ENCODE measurements around the gene LRRC71.
A peak's percentile ranks its signal among the peaks of the same experiment; 100 is the strongest.

The LRRC71 gene

DNA sequence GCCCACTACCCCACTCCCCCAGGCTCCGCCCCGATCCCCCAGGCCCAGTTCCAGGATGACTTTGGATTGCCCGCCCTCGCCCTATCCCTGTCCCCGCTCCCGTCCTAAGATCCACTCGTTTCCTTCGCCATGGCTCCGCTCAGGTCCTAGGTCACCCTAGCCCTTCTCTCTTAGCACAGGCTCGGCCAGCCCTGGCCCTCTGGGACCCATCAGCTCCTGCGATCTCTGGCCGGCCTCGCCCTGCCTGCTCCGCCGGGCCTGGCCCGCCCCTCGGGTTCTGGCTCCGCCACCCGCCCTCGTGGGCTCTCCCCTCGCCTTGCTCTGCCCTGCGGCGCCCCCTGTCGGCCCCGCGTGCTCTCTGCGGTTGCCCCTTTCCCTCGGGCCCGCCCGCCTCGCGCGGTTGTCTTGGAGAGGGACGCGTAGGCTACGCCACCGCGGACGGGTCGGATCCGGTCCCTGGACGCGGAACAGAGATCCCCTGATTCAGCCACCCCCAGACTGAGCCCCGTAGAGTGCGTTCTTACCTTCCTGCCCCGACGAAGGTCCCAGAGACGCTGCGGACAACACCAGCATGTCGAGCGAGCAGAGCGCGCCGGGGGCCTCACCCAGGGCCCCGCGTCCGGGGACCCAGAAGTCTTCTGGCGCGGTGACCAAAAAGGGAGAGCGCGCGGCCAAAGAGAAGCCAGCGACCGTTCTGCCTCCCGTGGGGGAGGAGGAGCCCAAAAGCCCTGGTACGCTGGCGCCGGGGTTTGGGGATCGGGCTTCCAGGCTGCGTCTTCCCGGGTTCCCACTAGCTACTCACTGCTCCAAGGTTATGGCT, at the start of gene LRRC71:
LRRC71 (plus strand) TSS at position 400 of the 820 bp plus-strand sequence; CDS start at position 572, 172 bp downstream.
- TF ChIP-seq, protein P1, sequence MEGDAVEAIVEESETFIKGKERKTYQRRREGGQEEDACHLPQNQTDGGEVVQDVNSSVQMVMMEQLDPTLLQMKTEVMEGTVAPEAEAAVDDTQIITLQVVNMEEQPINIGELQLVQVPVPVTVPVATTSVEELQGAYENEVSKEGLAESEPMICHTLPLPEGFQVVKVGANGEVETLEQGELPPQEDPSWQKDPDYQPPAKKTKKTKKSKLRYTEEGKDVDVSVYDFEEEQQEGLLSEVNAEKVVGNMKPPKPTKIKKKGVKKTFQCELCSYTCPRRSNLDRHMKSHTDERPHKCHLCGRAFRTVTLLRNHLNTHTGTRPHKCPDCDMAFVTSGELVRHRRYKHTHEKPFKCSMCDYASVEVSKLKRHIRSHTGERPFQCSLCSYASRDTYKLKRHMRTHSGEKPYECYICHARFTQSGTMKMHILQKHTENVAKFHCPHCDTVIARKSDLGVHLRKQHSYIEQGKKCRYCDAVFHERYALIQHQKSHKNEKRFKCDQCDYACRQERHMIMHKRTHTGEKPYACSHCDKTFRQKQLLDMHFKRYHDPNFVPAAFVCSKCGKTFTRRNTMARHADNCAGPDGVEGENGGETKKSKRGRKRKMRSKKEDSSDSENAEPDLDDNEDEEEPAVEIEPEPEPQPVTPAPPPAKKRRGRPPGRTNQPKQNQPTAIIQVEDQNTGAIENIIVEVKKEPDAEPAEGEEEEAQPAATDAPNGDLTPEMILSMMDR (conservative IDR thresholded peaks at IDR 0.05) = peak; percentile 67
- H3K27ac ChIP-seq = no peak within 1 kb of the TSS

DNA sequence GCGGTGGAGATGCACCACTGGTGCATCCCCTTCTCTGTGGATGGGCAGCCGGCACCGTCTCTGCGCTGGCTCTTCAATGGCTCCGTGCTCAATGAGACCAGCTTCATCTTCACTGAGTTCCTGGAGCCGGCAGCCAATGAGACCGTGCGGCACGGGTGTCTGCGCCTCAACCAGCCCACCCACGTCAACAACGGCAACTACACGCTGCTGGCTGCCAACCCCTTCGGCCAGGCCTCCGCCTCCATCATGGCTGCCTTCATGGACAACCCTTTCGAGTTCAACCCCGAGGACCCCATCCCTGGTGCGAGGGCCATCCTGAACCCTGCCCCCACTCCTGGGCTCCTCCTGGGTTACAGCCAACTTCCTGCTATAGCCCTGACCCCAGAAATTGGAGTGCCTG, 46.8 kb upstream of the LRRC71 start:
- no peak overlapping the region for H3K27ac ChIP-seq
- TF ChIP-seq, protein P1 (conservative IDR thresholded peaks at IDR 0.05) = no peak

DNA sequence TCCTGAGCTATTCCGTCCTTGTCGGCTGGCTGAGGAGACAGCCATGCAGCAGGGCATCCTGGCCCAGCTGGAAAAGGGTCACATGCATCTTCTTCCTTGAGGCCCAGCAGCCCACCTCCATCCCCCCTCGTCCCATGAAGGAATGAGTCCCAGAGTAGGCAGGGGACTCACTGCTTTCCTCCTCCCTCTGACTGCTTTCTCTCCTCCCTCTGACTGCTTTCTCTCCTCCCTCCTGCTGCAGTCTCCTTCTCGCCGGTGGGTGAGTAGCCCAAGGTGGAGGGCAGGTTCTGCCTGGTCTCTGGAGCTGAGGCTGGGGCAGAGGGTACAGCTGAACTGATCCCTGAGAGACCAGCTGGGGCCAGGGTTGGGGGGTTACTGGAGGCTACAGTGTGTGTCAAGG, 46.3 kb upstream of the LRRC71 start:
- H3K27ac ChIP-seq = no peak overlapping the region
- TF ChIP-seq, protein P1 (conservative IDR thresholded peaks at IDR 0.05) = no peak

DNA sequence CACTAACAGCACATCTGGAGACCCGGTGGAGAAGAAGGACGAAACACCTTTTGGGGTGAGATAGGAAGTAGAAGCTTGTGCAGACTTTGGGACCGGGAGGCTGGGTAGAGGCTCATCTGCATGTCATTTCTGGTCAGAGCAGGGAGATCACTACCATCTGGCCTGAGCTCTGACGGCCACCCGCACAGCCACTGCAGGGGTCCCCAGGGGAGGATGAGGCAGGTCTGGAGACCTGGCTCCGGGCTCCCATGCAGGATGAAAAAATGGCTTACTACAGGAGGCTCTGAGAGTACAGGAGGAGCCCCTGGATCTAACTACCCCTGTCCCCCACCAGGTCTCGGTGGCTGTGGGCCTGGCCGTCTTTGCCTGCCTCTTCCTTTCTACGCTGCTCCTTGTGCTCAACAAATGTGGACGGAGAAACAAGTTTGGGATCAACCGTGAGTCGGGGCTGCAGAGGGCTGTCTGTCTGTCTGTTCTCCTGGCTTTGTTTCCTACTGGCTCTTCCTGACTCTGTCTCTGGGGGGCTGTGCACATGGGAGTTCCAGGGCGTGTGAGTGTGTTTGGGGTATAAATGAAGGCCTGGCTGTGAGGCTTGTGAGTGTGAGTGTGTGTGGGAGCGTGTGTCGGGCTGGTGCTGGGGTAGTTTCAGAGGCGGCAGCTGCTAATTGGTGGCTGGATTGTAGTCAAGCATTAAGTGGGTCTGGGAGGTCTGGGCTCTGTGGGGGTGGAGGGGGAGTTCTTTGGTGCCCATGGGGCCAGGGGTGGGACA, 45.7 kb upstream of the LRRC71 start:
- no peak overlapping the region for H3K27ac ChIP-seq
- TF ChIP-seq, protein P1 (conservative IDR thresholded peaks at IDR 0.05) = no peak

DNA sequence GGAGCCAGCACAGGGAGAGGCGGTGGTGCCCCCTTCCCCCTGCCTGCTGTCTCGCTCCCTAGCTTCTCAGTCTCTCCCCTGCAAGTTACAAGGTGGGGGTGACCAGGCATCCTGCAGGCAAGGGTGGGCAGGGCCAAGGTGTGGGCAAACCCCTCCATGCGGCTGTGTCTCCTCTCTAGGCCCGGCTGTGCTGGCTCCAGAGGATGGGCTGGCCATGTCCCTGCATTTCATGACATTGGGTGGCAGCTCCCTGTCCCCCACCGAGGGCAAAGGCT, 45.2 kb upstream of the LRRC71 start:
- no peak overlapping the region for H3K27ac ChIP-seq

GRCh38 chr1:156876281-156876680, 44.2 kb upstream of the LRRC71 start:
- TF ChIP-seq, protein P1 (conservative IDR thresholded peaks at IDR 0.05) = no peak
- no peak overlapping the region for H3K27ac ChIP-seq

More for the DNA sequence above, 45.2 kb upstream of the LRRC71 start:
- TF ChIP-seq, protein P1 (conservative IDR thresholded peaks at IDR 0.05) = no peak

DNA sequence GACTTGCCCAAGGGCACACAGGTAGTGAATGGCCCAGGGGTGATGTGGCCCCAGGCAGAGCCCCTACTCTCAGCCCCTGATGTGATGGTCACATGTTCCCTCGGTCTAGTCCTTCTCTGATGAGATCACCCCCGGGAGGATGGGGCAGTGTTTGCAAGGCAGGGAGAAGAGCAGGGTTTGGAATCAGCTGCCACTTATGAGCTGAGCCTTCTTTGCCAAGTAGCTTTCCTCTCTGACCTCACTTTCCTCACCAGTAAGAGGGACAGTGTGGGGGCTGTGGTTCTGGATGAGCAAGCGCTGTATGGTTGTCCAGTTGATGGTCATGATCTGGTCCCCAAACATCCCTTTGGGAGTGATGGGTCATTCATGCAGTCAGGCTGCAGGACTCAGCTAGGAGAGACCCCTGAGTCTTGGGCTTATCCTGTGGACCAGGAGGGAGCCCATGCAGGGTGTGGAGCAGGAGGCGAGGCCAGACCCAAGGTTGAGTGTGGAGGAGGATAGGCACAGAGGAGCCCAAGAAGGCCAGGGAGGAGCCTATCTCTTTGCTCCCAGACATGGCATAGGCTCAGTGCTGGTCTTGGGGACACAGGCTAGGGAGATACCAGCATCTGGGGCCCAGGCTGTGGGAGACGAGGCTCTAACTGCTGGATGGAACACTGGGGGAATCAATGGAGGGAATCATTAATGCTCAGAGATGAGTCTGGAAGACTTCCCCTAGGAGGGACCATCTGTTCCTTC, 42.8 kb upstream of the LRRC71 start:
- H3K27ac ChIP-seq = no peak overlapping the region
- TF ChIP-seq, protein P1 (conservative IDR thresholded peaks at IDR 0.05) = no peak
